Measurements from ENCODE around the gene PDIA5.

PDIA5 gene

GRCh38 chr3:123122525-123123315, 55.9 kb downstream of the PDIA5 start:
- DNase-seq = no peak

- DNase-seq = no peak
Observed at GRCh38 chr3:123123716-123124616, 57.1 kb downstream of the PDIA5 start.

- no peak for DNase-seq
Observed at GRCh38 chr3:123124971-123125370, 58.1 kb downstream of the PDIA5 start.

GRCh38 chr3:123126031-123126430, 59.2 kb downstream of the PDIA5 start:
- no peak for DNase-seq

GRCh38 chr3:123126653-123127052, 59.8 kb downstream of the PDIA5 start:
- DNase-seq = no peak

GRCh38 chr3:123129092-123129491, 62.3 kb downstream of the PDIA5 start:
- DNase-seq = no peak

- DNase-seq = no peak
Observed at GRCh38 chr3:123129532-123129931, 62.7 kb downstream of the PDIA5 start.

GRCh38 chr3:123130079-123130750, 63.4 kb downstream of the PDIA5 start:
- DNase-seq = no peak

GRCh38 chr3:123134671-123135070, 67.8 kb downstream of the PDIA5 start:
- DNase-seq = peak; percentile 26

GRCh38 chr3:123137001-123137400, 70.2 kb downstream of the PDIA5 start:
- DNase-seq = no peak

- DNase-seq = peak; percentile 68
Observed at GRCh38 chr3:123138839-123139444, 72.1 kb downstream of the PDIA5 start.

GRCh38 chr3:123139522-123139921, 72.7 kb downstream of the PDIA5 start:
- no peak for DNase-seq

- no peak for DNase-seq
Observed at GRCh38 chr3:123140550-123140949, 73.7 kb downstream of the PDIA5 start.

GRCh38 chr3:123141276-123141675, 74.5 kb downstream of the PDIA5 start:
- no peak for DNase-seq

GRCh38 chr3:123143669-123144411, 77.0 kb downstream of the PDIA5 start:
- no peak for DNase-seq

- DNase-seq = no peak
Observed at GRCh38 chr3:123147754-123148535, 81.1 kb downstream of the PDIA5 start.

- no peak for DNase-seq
Observed at GRCh38 chr3:123148772-123149171, 81.9 kb downstream of the PDIA5 start.

- no peak for DNase-seq
Observed at GRCh38 chr3:123149525-123149924, 82.7 kb downstream of the PDIA5 start.

GRCh38 chr3:123150449-123151215, 83.8 kb downstream of the PDIA5 start:
- DNase-seq = no peak

GRCh38 chr3:123151251-123151705, 84.5 kb downstream of the PDIA5 start:
- DNase-seq = no peak
